ENCODE measurements around the gene FKBP5. TPM values are rescaled to one million over a fixed set of nuclear protein-coding genes. Genes with fewer than 3 reads are reported as not detected.

The FKBP5 gene
- total RNA-seq, 1 experiment from 2014 or later, result 14.3 TPM

DNA sequence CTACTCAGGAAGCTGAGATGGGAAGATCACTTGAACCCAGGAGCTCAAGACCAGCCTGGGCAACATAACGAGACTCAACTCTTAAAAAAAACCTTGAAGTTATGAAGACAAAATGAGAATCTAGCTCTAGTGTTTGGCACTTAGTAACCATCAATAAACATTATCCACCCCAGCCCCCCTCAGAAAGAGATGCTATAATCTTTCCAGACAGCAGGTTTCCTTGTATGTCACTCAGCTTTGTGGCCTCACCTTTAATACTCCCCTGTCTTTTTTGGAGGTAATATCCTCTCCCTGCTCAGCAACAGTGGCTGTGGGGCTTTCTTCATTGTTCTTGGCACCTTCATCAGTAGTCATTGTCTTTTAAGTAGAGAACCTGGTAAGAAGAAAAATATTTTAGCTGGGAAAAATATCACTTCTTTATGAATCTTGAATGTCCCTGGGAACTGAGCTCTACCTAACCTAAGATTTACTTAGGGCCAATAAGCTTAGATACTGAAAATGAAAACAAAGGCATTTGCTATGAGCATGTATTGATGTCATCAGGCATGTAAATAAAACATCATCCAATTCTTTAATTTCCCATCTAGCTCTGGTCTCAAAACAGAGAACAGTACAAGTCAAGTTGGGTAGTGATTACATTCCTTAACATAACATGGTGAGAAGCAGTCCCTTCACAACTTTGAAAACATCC is 46.1 kb downstream of the FKBP5 start:
- no TSS peak for BruUV-seq (replicated peaks)
- H3K9me3 Mint-ChIP-seq (ENCODE audit: low read depth, unreplicated experiment), result no peaks in the 10 kb centered on the region
- H3K36me3 Mint-ChIP-seq (ENCODE audit: insufficient read depth, unreplicated experiment), result no peaks in the 10 kb centered on the region

GRCh38 chr6:35640017-35640664 is 48.6 kb downstream of the FKBP5 start:
- H3K4me1 Mint-ChIP-seq (ENCODE audit: low read depth, unreplicated experiment), result no peaks in the 10 kb centered on the region
- no peak for TF ChIP-seq CTCF (IDR thresholded peaks at IDR 0.05; ENCODE audit: unreplicated experiment)
- BruUV-seq (replicated peaks), result no TSS peak
- no peaks in the 10 kb centered on the region for H3K27me3 Mint-ChIP-seq (ENCODE audit: unreplicated experiment)
- H3K4me3 Mint-ChIP-seq (ENCODE audit: low read depth, unreplicated experiment), result no peak overlapping the region
- H3K36me3 Mint-ChIP-seq (ENCODE audit: insufficient read depth, unreplicated experiment), result no peaks in the 10 kb centered on the region
- no peak for DNase-seq
- intact Hi-C loops (cut with micrococcal nuclease; ENCODE audit: unreplicated experiment), result no loop called here
- H3K9me3 Mint-ChIP-seq (ENCODE audit: low read depth, unreplicated experiment), result no peaks in the 10 kb centered on the region
- CTCF ChIA-PET, result no interaction called here
- H3K27ac Mint-ChIP-seq (ENCODE audit: unreplicated experiment), result no peak overlapping the region

More for the DNA sequence above, 46.1 kb downstream of the FKBP5 start:
- no peak for TF ChIP-seq CTCF (IDR thresholded peaks at IDR 0.05; ENCODE audit: unreplicated experiment)
- H3K27ac Mint-ChIP-seq (ENCODE audit: unreplicated experiment), result no peak overlapping the region
- no peak overlapping the region for H3K4me3 Mint-ChIP-seq (ENCODE audit: low read depth, unreplicated experiment)
- H3K4me1 Mint-ChIP-seq (ENCODE audit: low read depth, unreplicated experiment), result no peaks in the 10 kb centered on the region
- intact Hi-C loops (cut with micrococcal nuclease; ENCODE audit: unreplicated experiment), result no loop called here
- CTCF ChIA-PET, result interaction anchor here (0.6 kb wide), 2 partner anchors 228 to 260 kb away, joined by 3 to 4 read pairs; no protein-coding TSS in a partner anchor
- no peak for DNase-seq
- no peaks in the 10 kb centered on the region for H3K27me3 Mint-ChIP-seq (ENCODE audit: unreplicated experiment)

GRCh38 chr6:35638679-35639078 is 50.0 kb downstream of the FKBP5 start:
- Mint-ChIP-seq H3K4me3 (ENCODE audit: low read depth, unreplicated experiment) (no peak overlapping the region), H3K27me3 (ENCODE audit: unreplicated experiment) (no peaks in the 10 kb centered on the region), H3K36me3 (ENCODE audit: insufficient read depth, unreplicated experiment) (no peaks in the 10 kb centered on the region), H3K4me1 (ENCODE audit: low read depth, unreplicated experiment) (no peaks in the 10 kb centered on the region), H3K9me3 (ENCODE audit: low read depth, unreplicated experiment) (no peaks in the 10 kb centered on the region), H3K27ac (ENCODE audit: unreplicated experiment) (no peak overlapping the region)
- DNase-seq, result no peak
- TF ChIP-seq CTCF (IDR thresholded peaks at IDR 0.05; ENCODE audit: unreplicated experiment), result no peak
- CTCF ChIA-PET, result interaction anchor here (0.7 kb wide), 1 partner anchor 116 kb away, joined by 5 read pairs; no protein-coding TSS in a partner anchor
- no TSS peak for BruUV-seq (replicated peaks)
- intact Hi-C loops (cut with micrococcal nuclease; ENCODE audit: unreplicated experiment), result no loop called here

- no peaks in the 10 kb centered on the region for H3K36me3 Mint-ChIP-seq (ENCODE audit: insufficient read depth, unreplicated experiment)
- no peaks in the 10 kb centered on the region for H3K27me3 Mint-ChIP-seq (ENCODE audit: unreplicated experiment)
- no TSS peak for BruUV-seq (replicated peaks)
- no peaks in the 10 kb centered on the region for H3K9me3 Mint-ChIP-seq (ENCODE audit: low read depth, unreplicated experiment)
- CTCF ChIA-PET, result no interaction called here
- TF ChIP-seq CTCF (IDR thresholded peaks at IDR 0.05; ENCODE audit: unreplicated experiment), result no peak
- no peak for DNase-seq
- intact Hi-C loops (cut with micrococcal nuclease; ENCODE audit: unreplicated experiment), result no loop called here
- no peak overlapping the region for H3K4me3 Mint-ChIP-seq (ENCODE audit: low read depth, unreplicated experiment)
- no peak overlapping the region for H3K27ac Mint-ChIP-seq (ENCODE audit: unreplicated experiment)
- H3K4me1 Mint-ChIP-seq (ENCODE audit: low read depth, unreplicated experiment), result no peaks in the 10 kb centered on the region
Measured at GRCh38 chr6:35637911-35638310, 50.8 kb downstream of the FKBP5 start.
